NT2/D1 (cell line): Measurements from ENCODE around the gene ABHD3.
"Not testable (repeated sequence)": the region's sequence is repeated elsewhere in the genome, so short reads cannot be mapped to it uniquely, and the experiment has no call there.

Experiments used
- YY1 ChIP-seq: IDR thresholded peaks from 2 replicates; pipeline ENCODE4 v1.6.1; 2011; ENCODE audit not compliant: insufficient read length, insufficient read depth
- ZNF274 ChIP-seq: IDR thresholded peaks from 2 replicates; pipeline ENCODE4 v1.6.1; 2011; ENCODE audit warnings: mild to moderate bottlenecking, low read depth, low read length

DNA sequence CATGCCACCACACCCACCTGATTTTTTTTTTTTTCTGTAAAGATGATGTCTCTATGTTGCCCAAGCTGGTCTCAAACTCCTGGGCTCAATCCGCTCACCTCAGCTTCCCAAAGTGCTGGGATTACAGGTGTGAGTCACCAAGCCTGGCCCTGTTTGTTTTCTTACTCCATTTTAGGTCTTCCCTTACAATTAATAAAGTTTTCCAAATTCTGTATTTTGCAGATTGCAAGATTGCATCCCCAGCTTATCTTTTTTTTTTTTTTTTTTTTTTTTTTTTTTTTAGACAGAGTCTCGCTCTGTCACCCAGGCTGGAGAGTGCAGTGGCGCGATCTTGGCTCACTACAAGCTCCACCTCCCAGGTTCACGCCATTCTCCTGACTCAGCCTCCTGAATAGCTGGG, 64.2 kb downstream of the ABHD3 start:
- not testable (repeated sequence) for TF ChIP-seq YY1, ZNF274
